C4-2B (cell line): ENCODE results near the gene PMIS2.

Source experiments
- CTCF ChIP-seq: fragments of 450-650 bp; conservative IDR thresholded peaks from 2 replicates; pipeline ENCODE4 v1.5.1; 2017; ENCODE audit warnings: mild to moderate bottlenecking
- ZFX ChIP-seq: fragments of 450-650 bp; IDR thresholded peaks from 2 replicates; pipeline ENCODE4 v1.6.1; 2017

DNA sequence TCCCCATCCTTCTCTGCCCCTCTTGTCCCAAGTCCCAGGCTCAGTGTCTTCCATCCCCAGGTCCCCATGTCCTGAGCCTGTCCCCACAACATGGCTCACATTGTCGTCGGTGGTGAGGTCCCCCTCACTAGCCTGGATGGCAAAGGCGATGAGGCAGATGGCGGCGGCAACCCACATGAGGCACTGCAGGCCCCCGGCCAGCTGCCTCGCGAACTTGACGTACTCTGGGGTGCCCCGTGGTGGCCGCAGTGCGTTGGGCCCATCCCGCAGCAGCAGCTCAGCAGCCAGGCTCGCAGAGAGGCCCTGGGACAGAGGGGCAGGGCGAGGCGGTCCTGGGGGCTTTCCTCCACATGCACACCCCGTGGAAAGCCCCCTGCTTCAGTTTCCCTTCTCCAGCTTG, 23.6 kb upstream of the PMIS2 start:
- no peak for TF ChIP-seq CTCF
- no peak for TF ChIP-seq ZFX
